Endothelial cell of umbilical vein (primary cell): ENCODE data around the gene DESI2.

ENCODE experiments used
- CTCF ChIP-seq, 2 donors: IDR thresholded peaks; 1 replicate in 1 of 2; 2 replicates in 1 of 2; pipeline ENCODE4 v1.5.1; 2011; ENCODE audit warnings: low read length in 2 of 2, mild to moderate bottlenecking in 2 of 2, moderate library complexity in 2 of 2, control low read depth in 1 of 2, inconsistent platforms in 1 of 2, low read depth in 1 of 2; ENCODE audit not compliant: insufficient read depth in 1 of 2; ENCODE audit errors: extremely low read depth in 1 of 2
- MYC ChIP-seq: IDR thresholded peaks from one replicate; pipeline ENCODE4 v1.6.1; 2011; ENCODE audit warnings: mild to moderate bottlenecking, low read depth, low read length

GRCh38 chr1:244640917-244641316, 12.0 kb upstream of the DESI2 start:
- no peak for TF ChIP-seq CTCF (IDR thresholded peaks at IDR 0.05; ENCODE audit: extremely low read depth in 1 of 2, insufficient read depth in 1 of 2, low read depth in 1 of 2, low read length in 2 of 2)
- no peak for TF ChIP-seq MYC
